Epidermal melanocyte (primary cell): ENCODE data around the gene KMT2D.

Source experiments
- DNase-seq: peaks from one replicate; pipeline ENCODE4 v3.0.0; 2011; ENCODE audit warnings: low spot score; ENCODE audit not compliant: insufficient read length

The KMT2D gene, protein sequence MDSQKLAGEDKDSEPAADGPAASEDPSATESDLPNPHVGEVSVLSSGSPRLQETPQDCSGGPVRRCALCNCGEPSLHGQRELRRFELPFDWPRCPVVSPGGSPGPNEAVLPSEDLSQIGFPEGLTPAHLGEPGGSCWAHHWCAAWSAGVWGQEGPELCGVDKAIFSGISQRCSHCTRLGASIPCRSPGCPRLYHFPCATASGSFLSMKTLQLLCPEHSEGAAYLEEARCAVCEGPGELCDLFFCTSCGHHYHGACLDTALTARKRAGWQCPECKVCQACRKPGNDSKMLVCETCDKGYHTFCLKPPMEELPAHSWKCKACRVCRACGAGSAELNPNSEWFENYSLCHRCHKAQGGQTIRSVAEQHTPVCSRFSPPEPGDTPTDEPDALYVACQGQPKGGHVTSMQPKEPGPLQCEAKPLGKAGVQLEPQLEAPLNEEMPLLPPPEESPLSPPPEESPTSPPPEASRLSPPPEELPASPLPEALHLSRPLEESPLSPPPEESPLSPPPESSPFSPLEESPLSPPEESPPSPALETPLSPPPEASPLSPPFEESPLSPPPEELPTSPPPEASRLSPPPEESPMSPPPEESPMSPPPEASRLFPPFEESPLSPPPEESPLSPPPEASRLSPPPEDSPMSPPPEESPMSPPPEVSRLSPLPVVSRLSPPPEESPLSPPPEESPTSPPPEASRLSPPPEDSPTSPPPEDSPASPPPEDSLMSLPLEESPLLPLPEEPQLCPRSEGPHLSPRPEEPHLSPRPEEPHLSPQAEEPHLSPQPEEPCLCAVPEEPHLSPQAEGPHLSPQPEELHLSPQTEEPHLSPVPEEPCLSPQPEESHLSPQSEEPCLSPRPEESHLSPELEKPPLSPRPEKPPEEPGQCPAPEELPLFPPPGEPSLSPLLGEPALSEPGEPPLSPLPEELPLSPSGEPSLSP (N-terminal part only)

DNA sequence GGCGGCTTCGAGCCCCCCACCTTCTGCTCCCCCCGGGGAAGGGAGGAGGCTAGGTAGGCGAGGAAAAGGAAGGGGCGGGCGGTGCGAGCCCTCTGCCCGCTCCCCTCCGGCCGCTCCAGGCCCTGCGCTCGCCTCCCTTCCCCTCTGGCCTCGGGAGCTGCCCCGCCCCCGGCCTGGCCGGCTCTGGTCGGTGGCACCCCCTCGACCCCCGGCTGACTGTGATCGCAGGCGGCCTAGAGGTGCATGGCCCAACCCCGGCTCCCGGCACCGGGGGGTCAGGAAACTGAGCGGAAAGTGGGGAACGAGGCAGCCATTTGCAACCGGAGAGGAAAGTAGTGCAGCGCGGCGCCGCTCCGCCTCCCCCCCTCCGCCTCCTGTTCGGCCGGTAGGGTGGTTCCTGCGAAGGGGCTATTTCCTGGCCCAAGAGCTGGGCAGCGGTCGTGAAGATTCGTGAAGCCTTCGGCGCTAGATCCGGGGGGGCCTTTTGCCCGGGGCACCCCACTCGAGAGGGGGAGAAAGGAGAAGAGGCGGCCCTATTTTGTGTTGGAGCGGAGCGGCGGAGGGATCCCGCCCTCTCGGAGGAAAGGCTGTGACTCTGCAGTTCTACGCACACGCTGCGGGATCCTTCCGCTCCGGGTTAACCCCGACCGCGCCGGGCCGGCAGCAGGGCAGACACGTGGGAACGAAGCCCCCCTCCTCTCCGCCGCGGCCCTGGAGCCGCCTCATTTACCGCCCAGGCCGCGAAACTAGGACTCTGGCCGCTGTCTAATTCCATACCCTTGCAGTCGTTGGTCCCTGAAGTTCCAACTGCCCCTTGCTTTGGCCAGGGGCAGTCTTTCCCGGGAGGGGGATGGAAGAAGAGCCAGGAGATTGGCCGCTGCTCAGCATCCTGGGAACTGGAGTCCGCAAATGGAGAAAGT lies at the start of gene KMT2D:
Gene KMT2D (minus strand): TSS at position 558 of the 920 bp plus-strand sequence. CDS start 5,470 bp downstream, outside the sequence.
- DNase-seq, result peak; percentile 98

DNA sequence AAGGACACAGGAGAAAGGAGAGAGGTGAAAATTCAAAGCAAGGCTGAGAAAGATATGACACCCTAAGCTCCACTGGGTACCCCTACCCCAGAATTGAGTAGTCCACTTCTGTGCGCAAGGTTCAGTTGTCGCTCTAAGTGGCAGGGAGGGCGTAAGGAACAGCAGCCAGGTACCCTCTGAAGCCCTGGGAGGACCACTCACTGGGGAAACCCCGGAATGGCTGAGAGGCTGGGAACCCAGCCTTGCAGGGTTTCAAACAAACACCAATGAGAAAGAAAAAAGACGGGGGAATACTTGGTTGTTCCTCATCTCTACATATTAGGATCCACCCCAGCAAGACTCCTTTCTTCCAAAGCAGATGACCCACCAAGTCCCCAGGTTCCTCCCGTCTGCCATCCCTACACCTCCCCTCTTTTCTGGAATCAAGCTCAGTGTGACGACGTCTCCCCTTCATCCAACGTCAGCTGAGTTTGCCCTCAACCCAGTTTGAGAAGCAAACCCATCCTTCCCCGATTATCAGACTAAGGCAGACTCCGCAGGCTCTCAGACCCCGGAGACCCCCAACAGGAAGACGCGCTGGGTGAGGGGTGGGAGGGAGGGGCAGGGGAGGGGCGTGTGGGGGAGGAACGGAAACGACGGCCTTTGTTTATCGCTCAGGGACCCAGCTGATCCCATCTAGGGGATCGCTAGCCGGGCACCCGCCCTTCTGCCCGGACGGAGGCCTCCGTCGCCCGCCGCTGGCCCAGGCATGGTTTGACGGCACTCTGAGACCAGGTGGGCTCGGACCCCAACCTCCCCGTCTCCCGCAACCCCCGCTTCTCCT lies 49.3 kb upstream of the KMT2D start:
- DNase-seq, result no peak

DNA sequence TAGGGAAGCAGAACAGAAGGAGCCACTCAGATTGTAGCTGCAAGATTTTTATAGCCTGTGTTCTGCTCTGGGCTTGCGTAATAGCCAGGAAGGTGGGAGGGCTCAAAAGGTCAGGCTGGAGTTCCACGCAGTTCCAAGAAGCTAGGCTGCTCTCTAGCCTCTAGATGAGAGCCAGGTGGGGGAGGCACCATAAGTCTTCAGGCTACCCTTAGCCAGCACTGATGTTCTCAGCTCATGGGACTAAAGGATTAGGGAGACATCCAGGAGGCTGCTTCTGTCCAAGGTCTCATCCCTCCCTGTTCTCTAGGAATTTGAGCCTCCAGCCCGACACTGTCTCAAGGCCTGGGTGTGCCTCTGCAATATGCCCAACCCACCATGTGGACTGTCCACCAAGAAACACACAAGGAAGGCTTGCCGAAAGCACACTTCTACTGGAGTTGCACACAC lies 48.4 kb upstream of the KMT2D start:
- DNase-seq, result no peak

DNA sequence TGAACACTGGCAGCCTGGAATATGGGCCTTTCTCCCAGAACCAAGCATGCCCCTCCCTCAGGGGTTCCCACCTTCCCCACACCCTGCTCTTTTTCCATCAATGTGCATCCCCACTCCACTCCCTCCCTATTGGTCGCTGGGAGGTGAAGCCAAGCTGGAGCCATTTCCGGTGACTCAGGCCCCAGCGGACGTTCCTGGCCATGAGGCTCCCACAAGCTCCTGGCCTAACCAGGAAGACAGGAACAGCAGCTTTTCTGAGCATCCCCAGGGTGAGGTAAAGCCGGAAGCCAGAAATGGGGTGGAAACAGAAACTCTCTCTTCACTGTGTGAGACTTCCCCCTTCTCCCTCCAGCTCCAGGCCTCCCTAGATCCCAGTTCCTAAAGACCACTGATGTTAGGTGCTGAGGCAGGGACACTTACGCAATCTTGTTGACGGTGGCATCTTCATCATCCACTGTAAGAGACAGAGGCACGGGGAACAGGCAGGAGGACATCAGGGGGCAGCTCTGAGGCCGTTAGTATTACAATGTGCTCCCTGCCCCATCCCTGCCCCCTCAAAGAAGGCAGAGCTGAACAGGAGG lies 45.0 kb upstream of the KMT2D start:
- no peak for DNase-seq

DNA sequence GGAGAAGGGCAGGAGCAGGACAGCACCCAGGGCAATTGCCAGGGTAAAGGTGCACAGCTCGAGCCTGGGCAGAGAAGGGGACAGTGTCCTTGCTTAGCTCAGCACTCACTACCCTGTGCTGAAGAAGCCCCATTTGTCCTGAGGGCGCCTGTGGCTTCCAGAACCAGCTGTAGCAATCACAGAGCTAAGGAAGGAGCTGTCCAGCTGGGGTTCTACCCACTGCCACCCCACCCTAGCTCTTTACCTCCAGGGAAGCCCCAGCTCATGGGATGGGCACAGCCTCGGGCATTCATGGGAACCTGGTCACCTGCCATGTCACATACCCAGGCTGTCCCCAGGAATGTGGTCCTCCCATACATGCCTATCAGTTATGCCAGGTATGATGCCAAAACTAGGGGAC lies 44.2 kb upstream of the KMT2D start:
- DNase-seq, result no peak

DNA sequence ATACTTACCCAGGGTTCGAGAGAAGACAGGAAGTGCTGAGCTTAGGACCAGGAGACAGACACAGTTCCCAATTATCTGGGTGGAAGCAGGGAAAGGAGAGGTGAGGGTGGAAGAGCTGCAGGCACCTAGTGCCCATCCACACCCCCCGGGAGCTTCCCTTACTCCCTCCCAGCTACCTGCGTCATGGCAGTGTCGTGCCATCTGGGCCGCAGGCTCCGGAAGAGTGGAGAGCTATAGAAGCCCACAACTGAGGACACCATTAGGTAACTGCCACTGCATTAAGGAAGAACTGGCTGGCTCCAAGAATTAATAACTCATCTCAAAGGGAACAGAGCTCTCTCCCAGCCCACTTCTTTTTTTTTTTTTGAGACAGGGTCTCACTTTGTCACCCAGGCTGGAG lies 39.8 kb upstream of the KMT2D start:
- no peak for DNase-seq

DNA sequence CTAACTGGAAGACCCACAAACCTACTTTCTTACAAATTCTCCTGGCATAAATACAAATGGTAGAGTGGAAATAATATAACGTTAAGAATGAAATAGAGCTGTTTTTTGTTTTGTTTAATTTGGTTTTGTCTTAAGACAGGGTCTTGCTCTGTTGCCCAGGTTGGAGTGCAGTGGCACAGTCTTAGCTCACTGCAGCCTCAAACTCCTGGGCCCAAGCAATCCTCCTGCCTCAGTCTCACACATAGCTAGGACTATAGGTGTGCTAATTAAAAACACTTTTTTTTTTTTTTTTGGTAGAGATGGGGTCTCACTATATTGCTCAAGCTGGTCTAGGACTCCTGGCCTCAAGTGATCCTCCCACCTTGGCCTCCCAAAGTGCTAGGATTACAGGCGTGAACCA lies 38.1 kb upstream of the KMT2D start:
- no peak for DNase-seq

DNA sequence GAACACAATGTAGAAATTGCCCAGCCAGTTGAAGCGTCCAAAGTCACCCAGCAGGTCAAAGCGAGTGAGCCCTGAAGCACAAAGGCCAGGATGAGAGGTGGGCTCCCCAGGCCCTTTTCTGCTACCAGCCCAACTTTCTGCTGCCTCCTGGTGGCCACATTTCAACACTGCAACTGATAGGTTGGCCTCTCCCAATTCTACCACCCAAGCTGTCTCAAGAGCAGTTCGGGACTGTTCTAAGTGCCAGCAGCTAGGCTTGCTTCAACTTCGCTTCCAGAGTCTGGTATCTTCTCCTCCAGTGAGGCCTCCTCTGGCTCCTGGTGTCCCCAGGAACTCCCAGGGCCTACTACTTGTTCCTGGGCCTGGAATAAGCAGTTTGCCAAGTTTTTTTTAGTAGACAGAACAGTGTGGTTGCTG lies 37.4 kb upstream of the KMT2D start:
- DNase-seq, result peak; percentile 55

DNA sequence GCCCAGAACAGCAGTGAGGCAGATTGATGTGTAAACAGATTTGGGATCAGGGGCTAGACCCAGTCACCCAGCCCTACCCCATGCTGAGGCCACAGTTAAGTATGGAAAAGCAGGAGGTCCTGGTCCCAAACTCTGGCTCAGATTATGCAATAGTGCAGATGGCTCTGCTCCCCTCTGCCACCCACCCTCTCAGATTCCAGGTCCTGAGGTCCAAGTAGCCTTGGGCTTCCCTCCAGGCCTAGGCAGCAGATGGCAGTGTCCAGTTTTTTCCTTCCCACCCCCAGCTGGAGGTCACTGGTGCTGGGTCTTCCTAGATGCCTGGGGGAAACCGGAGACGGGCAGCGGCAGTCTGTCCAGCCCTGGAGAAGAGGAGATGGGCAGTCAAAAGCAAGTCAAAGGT lies 36.8 kb upstream of the KMT2D start:
- no peak for DNase-seq

DNA sequence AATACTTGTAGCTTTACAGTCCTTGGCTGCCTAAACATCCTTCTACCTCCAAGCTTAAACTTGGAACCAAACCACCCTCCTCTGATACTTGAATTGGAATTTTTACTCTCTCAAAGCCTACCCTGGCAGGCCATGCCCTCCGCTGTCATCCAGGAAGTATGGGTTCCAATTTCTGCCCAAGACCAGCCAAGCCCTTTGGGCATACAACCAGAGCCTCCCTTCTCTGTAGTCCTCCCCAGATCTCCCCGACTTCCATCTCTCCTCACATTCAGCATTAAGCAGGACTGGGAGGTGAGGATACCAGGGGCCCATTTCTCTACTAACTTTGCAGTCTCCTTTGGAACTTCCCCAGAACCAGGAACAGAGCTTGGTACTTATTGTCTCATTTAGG lies 34.4 kb upstream of the KMT2D start:
- no peak for DNase-seq

DNA sequence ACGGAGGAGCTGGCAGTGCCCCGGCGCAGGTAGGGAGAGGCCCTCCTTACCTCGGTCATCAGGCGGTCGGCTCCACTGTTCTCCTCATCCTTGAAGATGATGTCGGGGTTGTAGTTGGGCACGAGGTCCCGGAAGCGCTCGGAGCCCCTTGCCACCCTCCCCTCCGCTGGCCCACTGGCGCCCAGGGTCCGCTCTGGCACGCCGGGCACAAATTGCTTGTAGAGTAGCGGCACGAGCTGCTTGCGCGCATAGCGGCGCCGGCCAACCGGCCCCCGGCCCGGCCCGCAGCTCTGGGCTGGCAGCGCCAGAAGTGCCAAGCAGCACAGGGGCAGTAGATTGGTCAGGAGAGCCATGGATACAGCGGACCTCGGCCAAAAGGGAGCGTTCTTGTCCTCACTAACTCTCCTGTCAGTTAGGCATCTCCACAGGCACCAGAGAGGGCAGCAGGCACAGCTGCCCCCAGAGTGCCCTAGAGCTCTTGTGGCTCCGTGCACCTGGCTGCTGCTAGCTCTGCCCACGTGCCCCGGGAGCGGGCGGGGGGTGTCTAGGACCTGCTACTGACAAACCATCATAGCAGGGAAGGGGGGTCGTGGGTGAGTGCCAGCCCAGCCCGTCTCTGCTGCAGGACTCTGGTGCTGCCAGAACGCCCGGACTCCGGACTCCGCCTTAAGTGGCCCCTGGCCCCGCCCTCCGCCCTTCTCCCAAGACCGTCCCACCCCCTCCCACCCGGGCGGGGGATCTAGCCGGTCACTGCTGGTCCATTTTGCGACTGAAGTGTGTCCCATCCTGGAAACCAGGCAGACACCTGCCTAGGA lies 33.8 kb upstream of the KMT2D start, which contains the start of gene DHH:
Gene DHH (minus strand): TSS at position 642 of the 815 bp plus-strand sequence. CDS start 289 bp downstream, at position 353.
- no peak for DNase-seq

DNA sequence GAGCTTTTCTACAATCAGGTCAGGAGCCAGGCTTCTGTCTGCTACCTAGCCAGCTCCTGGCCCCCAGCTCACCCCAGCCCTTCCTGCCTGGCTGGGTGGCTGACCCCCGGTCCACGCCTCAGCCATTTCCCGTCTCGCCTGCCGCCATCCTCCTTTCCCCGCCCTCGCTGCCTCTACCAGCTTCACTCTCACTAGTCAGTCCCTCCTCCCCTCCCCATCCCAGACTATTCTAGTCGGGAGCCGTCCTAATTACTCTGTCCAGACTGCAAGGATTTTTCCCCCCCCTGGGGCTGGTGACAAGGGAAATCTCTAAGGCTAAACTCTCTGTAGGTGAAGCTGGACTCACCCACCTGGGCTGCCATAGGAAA lies 33.2 kb upstream of the KMT2D start:
- no peak for DNase-seq

DNA sequence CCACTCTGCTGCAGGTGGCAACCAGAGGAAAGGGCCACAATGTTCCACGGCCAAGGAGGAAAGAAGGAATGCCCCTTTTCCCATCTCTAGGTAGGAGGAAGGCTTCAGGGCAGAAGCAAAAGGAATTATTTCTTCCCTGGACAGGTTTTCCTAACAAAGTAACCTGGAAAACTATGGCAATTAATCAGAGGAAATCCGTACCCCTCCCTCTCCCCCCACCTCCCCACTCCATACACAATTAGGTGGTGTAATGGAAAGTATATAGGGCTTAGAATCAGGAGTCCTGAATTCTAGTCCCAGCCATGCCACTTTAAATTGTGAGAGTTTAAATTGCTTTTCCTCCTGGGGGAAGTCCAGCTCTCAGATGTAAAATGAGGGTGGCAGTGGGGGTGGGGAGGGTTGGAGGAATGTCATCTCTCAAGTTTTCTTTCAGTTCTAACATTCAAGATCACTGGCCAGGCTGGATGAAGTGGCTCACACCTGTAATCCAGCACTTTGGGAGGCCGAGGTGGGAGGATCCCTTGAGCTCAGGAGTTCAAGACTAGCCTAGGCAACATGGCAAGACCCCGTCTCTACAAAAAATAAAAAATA lies 32.3 kb upstream of the KMT2D start:
- DNase-seq, result no peak

DNA sequence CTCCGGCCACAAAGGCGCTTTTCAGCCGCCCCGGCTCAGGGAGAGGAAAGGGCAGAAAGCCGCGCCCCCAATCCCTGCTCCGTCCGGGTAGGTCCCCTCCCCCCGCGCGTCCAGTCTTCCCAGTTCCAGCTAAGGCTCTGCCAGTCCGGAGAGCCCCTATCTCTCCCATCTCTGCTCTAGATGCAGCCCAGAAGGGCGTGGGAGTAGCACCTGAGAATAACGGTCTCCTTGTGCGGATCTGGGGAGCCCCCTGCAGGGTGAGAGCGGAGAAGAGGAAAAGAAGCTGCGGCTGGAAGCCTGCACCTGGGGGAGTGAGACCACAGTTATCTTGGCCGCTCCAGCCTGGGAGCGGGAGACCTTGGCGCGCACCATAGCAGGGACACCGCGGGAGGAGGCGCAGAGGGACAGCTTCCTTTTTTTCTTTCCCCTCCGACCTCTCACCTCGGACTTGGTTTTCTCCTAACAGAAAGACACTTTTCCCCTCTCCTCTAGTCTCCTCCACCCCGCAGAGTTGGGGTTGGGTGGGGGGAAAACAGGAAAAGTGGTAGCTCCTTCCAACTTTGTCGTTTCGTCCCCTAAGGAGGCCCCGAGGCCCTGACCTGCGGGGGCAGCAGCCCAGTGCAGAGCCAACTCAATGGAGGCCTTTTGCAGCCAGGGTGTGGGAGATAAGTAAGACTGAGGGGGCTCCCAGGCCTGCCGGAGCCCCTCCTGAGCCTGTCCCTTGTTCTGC lies 31.7 kb upstream of the KMT2D start:
- peak; percentile 70 for DNase-seq

DNA sequence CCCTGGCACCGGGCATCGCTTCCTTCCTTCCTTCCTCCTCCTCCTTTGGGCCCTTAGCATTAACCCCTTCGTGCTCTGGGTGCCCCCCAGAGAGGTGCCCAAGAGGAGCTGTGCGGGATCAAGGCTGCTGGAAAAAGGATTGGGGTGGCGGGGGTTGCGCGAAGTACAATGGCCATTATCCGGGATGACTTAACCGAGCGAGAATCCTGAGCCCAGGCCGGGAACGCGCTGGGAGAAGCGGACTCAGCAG lies 31.2 kb upstream of the KMT2D start:
- DNase-seq, result no peak

DNA sequence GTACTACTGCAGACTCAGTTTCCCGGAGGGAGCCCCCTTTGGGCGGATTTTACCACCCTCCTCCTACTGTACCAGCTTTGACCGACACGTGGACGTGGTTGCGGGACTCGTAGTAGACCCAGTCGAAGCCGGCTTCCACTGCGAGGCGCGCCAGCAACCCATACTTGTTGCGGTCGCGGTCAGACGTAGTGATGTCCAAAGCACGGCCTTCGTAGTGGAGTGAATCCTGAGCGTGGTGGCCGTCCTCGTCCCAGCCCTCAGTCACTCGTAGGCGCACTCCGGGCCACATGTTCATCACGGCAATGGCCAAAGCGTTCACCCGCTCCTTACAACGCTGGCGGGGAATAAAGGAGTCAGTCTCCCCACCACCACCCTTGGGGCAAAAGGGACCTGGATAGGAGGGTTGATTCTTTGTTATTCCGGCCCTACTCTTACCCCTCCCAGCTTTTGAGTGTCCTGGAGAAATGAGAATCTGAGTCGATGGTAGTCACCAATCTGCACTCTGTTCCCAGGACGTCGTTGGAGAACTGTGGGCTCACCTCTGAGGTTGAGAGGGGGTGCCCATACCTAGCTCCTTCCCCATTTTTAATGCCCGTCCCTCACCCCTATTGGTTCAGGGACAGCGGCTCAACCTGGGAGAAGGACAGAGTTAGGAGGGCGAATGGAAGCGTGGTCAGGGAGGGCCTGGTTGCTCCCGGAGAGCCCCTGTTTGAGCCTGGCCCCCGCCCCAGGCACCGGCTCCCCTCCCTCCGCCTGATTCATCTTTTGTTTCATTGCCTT lies 30.7 kb upstream of the KMT2D start:
- no peak for DNase-seq
